Panc1 (cell line): ENCODE measurements around the gene MED16. TPM values are rescaled to one million over a fixed set of nuclear protein-coding genes. Genes with fewer than 3 reads are reported as not detected.

Experiments used
- ATAC-seq: fragments of 200-7000 bp; cut with Tn5 transposase; 2 replicates; pipeline ENCODE4 v1.9.1; 2020; ENCODE audit warnings: mild to moderate bottlenecking, moderate library complexity
- BruUV-seq: library from RNA; stranded (reverse); fragments of 400-500 nt; replicated peaks from 2 replicates; lab custom pipeline; 2021; lab: Mats Ljungman, UMichigan
- CTCF ChIA-PET: fragments of 300-600 bp; sonication (Branson Sonifier 250); formaldehyde crosslinking; loops from one replicate; lab custom pipeline; 2022; ENCODE audit warnings: antibody characterized with exemption; lab: Charles Lee
- POLR2A ChIA-PET: fragments of 300-600 bp; sonication (Branson Sonifier 250); formaldehyde crosslinking; loops from one replicate; lab custom pipeline; 2022; ENCODE audit warnings: antibody characterized with exemption; lab: Charles Lee
- DNase-seq: peaks from one replicate; pipeline ENCODE4 v3.0.0-alpha.2; 2010; ENCODE audit warnings: low read depth, low spot score
- H3K27ac ChIP-seq: 2 replicates; pipeline ENCODE4 v1.5.1; 2011; ENCODE audit warnings: mild to moderate bottlenecking, low read length, inconsistent platforms
- H3K27me3 ChIP-seq: fragments of 200-500 bp; sonication (Bioruptor generic); 2 replicates; pipeline ENCODE4 v1.6.0; 2014; ENCODE audit warnings: low read length, inconsistent platforms; ENCODE audit not compliant: control insufficient read depth, insufficient read depth
- H3K36me3 ChIP-seq: fragments of 200-500 bp; sonication (Bioruptor generic); 2 replicates; pipeline ENCODE4 v1.5.1; 2014; ENCODE audit warnings: inconsistent platforms, mild to moderate bottlenecking, low read length, moderate library complexity; ENCODE audit not compliant: control insufficient read depth, insufficient read depth
- H3K4me1 ChIP-seq: 2 replicates; pipeline ENCODE4 v1.5.1; 2011; ENCODE audit warnings: inconsistent platforms, mild to moderate bottlenecking, low read length, moderate library complexity; ENCODE audit not compliant: control insufficient read depth, insufficient read depth
- H3K4me3 ChIP-seq, 2 experiments: 2 replicates each; pipeline ENCODE4 v1.5.1; 2011 to 2012; ENCODE audit warnings: low read depth in 2 of 2, low read length in 2 of 2, mild to moderate bottlenecking in 2 of 2, inconsistent platforms in 1 of 2, moderate library complexity in 1 of 2
- H3K9me3 ChIP-seq: fragments of 200-500 bp; sonication (Bioruptor generic); 2 replicates; pipeline ENCODE4 v1.5.1; 2014; ENCODE audit warnings: low read depth, mild to moderate bottlenecking, inconsistent platforms, low read length, moderate library complexity; ENCODE audit not compliant: control insufficient read depth, insufficient read depth
- POLR2AphosphoS5 ChIP-seq: IDR thresholded peaks from 2 replicates; pipeline ENCODE4 v1.6.1; 2012; ENCODE audit warnings: mild to moderate bottlenecking, low read depth, low read length, moderate library complexity
- REST ChIP-seq, 2 experiments: IDR thresholded peaks; 2 replicates each; pipeline ENCODE4 v1.6.1; 2011 to 2012; ENCODE audit warnings: low read depth in 2 of 2, control low read depth in 1 of 2, low read length in 1 of 2, mild to moderate bottlenecking in 1 of 2, moderate library complexity in 1 of 2; ENCODE audit not compliant: insufficient read depth in 1 of 2
- SIN3A ChIP-seq: IDR thresholded peaks from 2 replicates; pipeline ENCODE4 v1.6.1; 2012; ENCODE audit warnings: low read depth, mild to moderate bottlenecking, low read length, moderate library complexity, borderline replicate concordance; ENCODE audit not compliant: insufficient read depth
- TCF7L2 ChIP-seq: IDR thresholded peaks from 2 replicates; pipeline ENCODE4 v1.6.1; 2011; ENCODE audit warnings: mild to moderate bottlenecking, low read depth, low read length, inconsistent platforms
- in situ Hi-C: cut with HindIII; loops from 2 replicates; pipeline ENCODE4 v1.10.0; 2016; ENCODE audit warnings: low sequenced_read_pairs, low pct_unique_long_range_greater_than_20kb
- intact Hi-C: fragments of 100-400 bp; cut with micrococcal nuclease; formaldehyde crosslinking; loops from one replicate; pipeline ENCODE4 v1.10.0; 2022; ENCODE audit not compliant: unreplicated experiment
- total RNA-seq: library from RNA; stranded (reverse); gene quantifications from one replicate; pipeline ENCODE4 v1.2.1, GENCODE V29; 2021; ENCODE audit not compliant: unreplicated experiment
- TF ChIP-seq, protein P1 (sequence below): fragments of 450-650 bp; IDR thresholded peaks from 2 replicates; pipeline ENCODE4 v1.5.1; 2017; ENCODE audit warnings: mild to moderate bottlenecking

The MED16 gene
- total RNA-seq, 1 experiment from 2014 or later = 39.5 TPM

- Histone ChIP-seq H3K9me3 (no peaks in the 10 kb centered on the region), H3K4me1 (no peaks in the 10 kb centered on the region), H3K36me3 (no peaks in the 10 kb centered on the region), H3K27ac (no peak overlapping the region), H3K4me3 (no peak overlapping the region), H3K27me3 (no peaks in the 10 kb centered on the region)
- POLR2A ChIA-PET = no interaction called here
- DNase-seq (no peak), ATAC-seq (no peak)
- CTCF ChIA-PET = no interaction called here
- intact Hi-C loops (no loop called here), in situ Hi-C loops (no loop called here)
- BruUV-seq = no TSS peak
- TF ChIP-seq TCF7L2 (no peak), REST (IDR thresholded peaks at IDR 0.05; ENCODE audit: insufficient read depth in 1 of 2, low read depth in 2 of 2, low read length in 1 of 2) (no peak)
- TF ChIP-seq, protein P1, sequence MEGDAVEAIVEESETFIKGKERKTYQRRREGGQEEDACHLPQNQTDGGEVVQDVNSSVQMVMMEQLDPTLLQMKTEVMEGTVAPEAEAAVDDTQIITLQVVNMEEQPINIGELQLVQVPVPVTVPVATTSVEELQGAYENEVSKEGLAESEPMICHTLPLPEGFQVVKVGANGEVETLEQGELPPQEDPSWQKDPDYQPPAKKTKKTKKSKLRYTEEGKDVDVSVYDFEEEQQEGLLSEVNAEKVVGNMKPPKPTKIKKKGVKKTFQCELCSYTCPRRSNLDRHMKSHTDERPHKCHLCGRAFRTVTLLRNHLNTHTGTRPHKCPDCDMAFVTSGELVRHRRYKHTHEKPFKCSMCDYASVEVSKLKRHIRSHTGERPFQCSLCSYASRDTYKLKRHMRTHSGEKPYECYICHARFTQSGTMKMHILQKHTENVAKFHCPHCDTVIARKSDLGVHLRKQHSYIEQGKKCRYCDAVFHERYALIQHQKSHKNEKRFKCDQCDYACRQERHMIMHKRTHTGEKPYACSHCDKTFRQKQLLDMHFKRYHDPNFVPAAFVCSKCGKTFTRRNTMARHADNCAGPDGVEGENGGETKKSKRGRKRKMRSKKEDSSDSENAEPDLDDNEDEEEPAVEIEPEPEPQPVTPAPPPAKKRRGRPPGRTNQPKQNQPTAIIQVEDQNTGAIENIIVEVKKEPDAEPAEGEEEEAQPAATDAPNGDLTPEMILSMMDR = no peak
Observed at GRCh38 chr19:875265-875879, 17.6 kb downstream of the MED16 start.

DNA sequence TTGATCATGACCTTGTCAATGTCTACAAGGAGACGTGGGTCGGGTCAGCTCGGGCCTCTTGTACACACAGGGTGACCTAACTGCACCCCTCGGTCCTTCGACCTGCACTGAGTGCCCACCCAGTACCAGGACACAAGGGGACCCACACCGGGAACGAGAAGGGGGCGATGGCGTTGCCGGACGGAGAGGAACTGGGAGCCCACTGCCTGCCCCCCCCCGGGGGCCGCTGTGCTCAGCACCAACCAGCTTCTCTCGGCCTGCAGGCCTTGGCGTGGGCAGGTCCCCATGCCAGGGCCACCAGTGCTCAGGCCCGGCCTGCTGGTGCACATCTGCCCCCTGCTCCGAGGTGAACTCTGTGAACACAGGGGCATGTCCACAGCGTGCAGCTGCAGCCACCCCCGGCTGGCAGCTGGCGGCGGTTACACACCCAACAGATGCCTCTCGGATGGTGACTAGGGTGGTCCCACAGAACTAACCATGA, 19.4 kb downstream of the MED16 start:
- BruUV-seq = no TSS peak
- ChIA-PET POLR2A (no interaction called here), CTCF (no interaction called here)
- H3K27ac ChIP-seq = no peak overlapping the region
- DNase-seq = no peak
- ATAC-seq = no peak
- no peak overlapping the region for H3K4me3 ChIP-seq
- H3K27me3 ChIP-seq = no peaks in the 10 kb centered on the region
- intact Hi-C loops = no loop called here
- in situ Hi-C loops = no loop called here
- H3K4me1 ChIP-seq = peaks cover 5% of the 10 kb centered on the region; the same call in 1 of the 2 replicates
- no peaks in the 10 kb centered on the region for H3K9me3 ChIP-seq
- TF ChIP-seq, protein P1 = no peak
- TF ChIP-seq POLR2AphosphoS5 (no peak), REST (IDR thresholded peaks at IDR 0.05; ENCODE audit: insufficient read depth in 1 of 2, low read depth in 2 of 2, low read length in 1 of 2) (no peak), SIN3A (no peak), TCF7L2 (no peak)
- no peaks in the 10 kb centered on the region for H3K36me3 ChIP-seq
